B cell (primary cell): ENCODE results near the gene IL17F. TPM values are rescaled to one million over a fixed set of nuclear protein-coding genes. Genes with fewer than 3 reads are reported as not detected.

Experiments
- ATAC-seq: fragments of 200-7000 bp; cut with Tn5 transposase; one replicate; pipeline ENCODE4 v1.10.0; 2021; ENCODE audit warnings: low read depth, mild to moderate bottlenecking, moderate number of reproducible peaks, moderate library complexity
- CTCF ChIA-PET: fragments of 350-600 bp; sonication (Branson Sonifier 250); formaldehyde crosslinking; loops from one replicate; lab custom pipeline; 2021; ENCODE audit warnings: antibody characterized with exemption, inconsistent platforms; lab: Charles Lee
- POLR2A ChIA-PET: fragments of 350-600 bp; sonication (Branson Sonifier 250); formaldehyde crosslinking; loops from one replicate; lab custom pipeline; 2021; ENCODE audit warnings: antibody characterized with exemption; lab: Charles Lee
- DNase-seq: peaks from one replicate; pipeline ENCODE4 v3.0.0; 2013
- H2AFZ ChIP-seq: 2 replicates; pipeline ENCODE4 v1.6.1; 2012; ENCODE audit warnings: mild to moderate bottlenecking, low read depth, low read length; ENCODE audit not compliant: insufficient read depth, poor library complexity, severe bottlenecking
- H3K27ac ChIP-seq, 2 donors: 1 replicate in 1 of 2; 2 replicates in 1 of 2; pipeline ENCODE4 v1.5.1; 2012 to 2013; ENCODE audit warnings: low read length in 2 of 2, mild to moderate bottlenecking in 2 of 2, moderate library complexity in 1 of 2
- H3K27me3 ChIP-seq, 4 experiments: fragments of 200-600 bp in 1 of 4; sonication (generic) in 1 of 4; replicated peaks in 1 of 4; 1 replicate in 2 of 4; 2 replicates in 2 of 4; pipeline versions ENCODE4 v1.6.1 to v1.7.0; 2013 to 2016; ENCODE audit warnings: low read length in 3 of 4, mild to moderate bottlenecking in 2 of 4, mixed read lengths in 1 of 4, moderate library complexity in 1 of 4; ENCODE audit not compliant: insufficient read depth in 4 of 4, control insufficient read depth in 3 of 4; ENCODE audit errors: control extremely low read depth in 1 of 4
- H3K36me3 ChIP-seq, 2 experiments: replicated peaks in 1 of 2; 1 replicate in 1 of 2; 2 replicates in 1 of 2; pipeline versions ENCODE4 v1.6.1 to v1.7.1; 2013; ENCODE audit warnings: low read length in 1 of 2; ENCODE audit not compliant: insufficient read depth in 2 of 2, control insufficient read depth in 1 of 2; ENCODE audit errors: control extremely low read depth in 1 of 2, extremely low read depth in 1 of 2
- H3K4me1 ChIP-seq, 2 donors: fragments of 200-600 bp in 1 of 2; sonication (generic) in 1 of 2; 1 replicate in 1 of 2; 2 replicates in 1 of 2; pipeline versions ENCODE4 v1.5.1 to v1.6.1; 2013 to 2017; ENCODE audit warnings: low read length in 2 of 2; ENCODE audit not compliant: control insufficient read depth in 2 of 2, insufficient read depth in 2 of 2
- H3K4me2 ChIP-seq: replicated peaks from 2 replicates; pipeline ENCODE3; 2012; ENCODE audit warnings: mild to moderate bottlenecking, low read depth, low read length; ENCODE audit not compliant: poor library complexity, severe bottlenecking
- H3K4me3 ChIP-seq, 5 experiments: fragments of 200-600 bp in 1 of 5; sonication (generic) in 1 of 5; 1 replicate in 3 of 5; 2 replicates in 2 of 5; pipeline versions ENCODE4 v1.5.1 to v1.7.0; 2011 to 2016; ENCODE audit warnings: low read length in 4 of 5, mild to moderate bottlenecking in 4 of 5, low read depth in 2 of 5, control low read depth in 1 of 5, moderate library complexity in 1 of 5; ENCODE audit not compliant: insufficient read depth in 1 of 5; ENCODE audit errors: control extremely low read depth in 1 of 5, extremely low read depth in 1 of 5
- H3K79me2 ChIP-seq: fragments of 200-600 bp; sonication (generic); one replicate; pipeline ENCODE4 v1.6.0; 2016; ENCODE audit warnings: low read length; ENCODE audit not compliant: control insufficient read depth, insufficient read depth
- H3K9ac ChIP-seq: fragments of 200-600 bp; sonication (generic); 2 replicates; pipeline ENCODE4 v1.6.1; 2017; ENCODE audit warnings: mild to moderate bottlenecking, low read length, moderate library complexity
- H3K9me3 ChIP-seq, 3 donors: one replicate each; pipeline versions ENCODE4 v1.6.1 to v1.7.1; 2013; ENCODE audit warnings: low read length in 2 of 3; ENCODE audit not compliant: control insufficient read depth in 2 of 3, insufficient read depth in 1 of 3; ENCODE audit errors: control extremely low read depth in 1 of 3
- H4K20me1 ChIP-seq: 2 replicates; pipeline ENCODE4 v1.6.0; 2012; ENCODE audit warnings: mild to moderate bottlenecking, low read length; ENCODE audit not compliant: insufficient read depth, control insufficient read depth, poor library complexity, severe bottlenecking
- H3K27ac Mint-ChIP-seq: one replicate; pipeline ENCODE4 v1.8.0; 2021; ENCODE audit warnings: mixed read lengths
- H3K27me3 Mint-ChIP-seq: one replicate; pipeline ENCODE4 v1.8.0; 2021; ENCODE audit warnings: mixed read lengths
- H3K4me1 Mint-ChIP-seq: one replicate; pipeline ENCODE4 v1.8.0; 2021; ENCODE audit warnings: mixed read lengths
- H3K4me3 Mint-ChIP-seq: one replicate; pipeline ENCODE4 v1.8.0; 2021; ENCODE audit warnings: mixed read lengths
- H3K9me3 Mint-ChIP-seq: one replicate; pipeline ENCODE4 v1.8.0; 2022; ENCODE audit warnings: mixed read lengths; ENCODE audit not compliant: insufficient read depth
- CTCF ChIP-seq: fragments of 200-600 bp; IDR thresholded peaks from one replicate; pipeline ENCODE4 v1.8.0; 2022; ENCODE audit warnings: antibody characterized with exemption, mild to moderate bottlenecking
- EZH2 ChIP-seq: IDR thresholded peaks from 2 replicates; pipeline ENCODE4 v1.6.1; 2012; ENCODE audit warnings: borderline replicate concordance, low read depth, mild to moderate bottlenecking, moderate library complexity, low read length; ENCODE audit not compliant: insufficient read depth, poor library complexity, severe bottlenecking
- WGBS: methylation state at CpG from one replicate; pipeline ENCODE4 v1.1.5; 2013; ENCODE audit warnings: missing lambda C conversion rate; ENCODE audit not compliant: insufficient coverage; 5-methylcytosine and 5-hydroxymethylcytosine counted together
- intact Hi-C: fragments of 100-400 bp; cut with micrococcal nuclease; formaldehyde crosslinking; loops from one replicate; pipeline ENCODE4 v1.10.0; 2022
- polyA plus RNA-seq: library from polyadenylated mRNA; depleted of rRNA; stranded (reverse); fragments of >200 nt; gene quantifications from 2 replicates; pipeline ENCODE4 v1.2.3, GENCODE V29; 2012
- total RNA-seq, 2 donors: library from RNA; stranded (reverse); fragments of 120-200 nt in 1 of 2; gene quantifications; 1 replicate in 1 of 2; 2 replicates in 1 of 2; pipeline versions ENCODE4 v1.2.3 to v1.2.4, GENCODE V29; 2013 to 2022

IL17F gene
- total and polyA plus RNA-seq, 2 donors (not counting 1 experiment from before 2014, with no cell fraction given), result not detected

GRCh38 chr6:52216932-52217575, 27.2 kb downstream of the IL17F start:
- H2AFZ ChIP-seq, result no peak overlapping the region
- ChIA-PET POLR2A (no interaction called here), CTCF (no interaction called here)
- no peaks in the 10 kb centered on the region for H3K4me1 ChIP-seq
- Mint-ChIP-seq H3K4me1 (no peaks in the 10 kb centered on the region), H3K9me3 (no peaks in the 10 kb centered on the region), H3K4me3 (no peak overlapping the region), H3K27me3 (peaks cover 3% of the 10 kb centered on the region), H3K27ac (no peak overlapping the region)
- no peak for ATAC-seq
- H3K9ac ChIP-seq, result no peak overlapping the region
- no peaks in the 10 kb centered on the region for H4K20me1 ChIP-seq
- H3K27me3 ChIP-seq, result no peaks in the 10 kb centered on the region
- intact Hi-C loops, result no loop called here
- H3K4me2 ChIP-seq, result no peak overlapping the region
- no peak overlapping the region for H3K4me3 ChIP-seq
- no peaks in the 10 kb centered on the region for H3K36me3 ChIP-seq
- TF ChIP-seq CTCF, result no peak
- no peak for TF ChIP-seq EZH2
- H3K27ac ChIP-seq, result no peak overlapping the region
- WGBS, result 78% methylated on average over 5 of the region's 5 CpGs
- no peaks in the 10 kb centered on the region for H3K79me2 ChIP-seq
- no peak for DNase-seq
- no peaks in the 10 kb centered on the region for H3K9me3 ChIP-seq

- Histone ChIP-seq H3K27me3 (no peaks in the 10 kb centered on the region), H3K9me3 (no peaks in the 10 kb centered on the region), H3K9ac (no peak overlapping the region), H3K4me1 (no peaks in the 10 kb centered on the region), H3K27ac (no peak overlapping the region), H3K79me2 (no peaks in the 10 kb centered on the region), H3K4me3 (no peak overlapping the region), H2AFZ (no peak overlapping the region), H3K4me2 (no peak overlapping the region), H3K36me3 (no peaks in the 10 kb centered on the region), H4K20me1 (no peaks in the 10 kb centered on the region)
- H3K27me3 Mint-ChIP-seq, result peaks cover 3% of the 10 kb centered on the region
- POLR2A ChIA-PET, result no interaction called here
- ATAC-seq, result no peak
- no peaks in the 10 kb centered on the region for H3K9me3 Mint-ChIP-seq
- no peak for TF ChIP-seq EZH2
- TF ChIP-seq CTCF, result no peak
- H3K4me1 Mint-ChIP-seq, result no peaks in the 10 kb centered on the region
- no peak overlapping the region for H3K27ac Mint-ChIP-seq
- intact Hi-C loops, result no loop called here
- CTCF ChIA-PET, result no interaction called here
- no peak overlapping the region for H3K4me3 Mint-ChIP-seq
- DNase-seq, result no peak
Observed at GRCh38 chr6:52215787-52216186, 28.5 kb downstream of the IL17F start.
